Mononuclear cell (primary cell): Measurements from ENCODE around the gene C1QC. TPM values are rescaled to one million over a fixed set of nuclear protein-coding genes. Genes with fewer than 3 reads are reported as not detected.

ENCODE experiments used
- total RNA-seq: library from RNA; depleted of rRNA; stranded (reverse); fragments of >200 nt; gene quantifications from one replicate; pipeline ENCODE4 v1.2.3, GENCODE V29; 2012

The C1QC gene
- total RNA-seq, 1 donor: 0.52 TPM

Other genes with a start within 250 kb of the C1QC start
- gene ZBTB40, start 191.8 kb upstream of the C1QC start, total RNA-seq: 14.8 TPM
- gene EPHA8, start 80.1 kb upstream of the C1QC start, total RNA-seq: not detected
- gene C1QA, start 7.0 kb upstream of the C1QC start, total RNA-seq: 6.1 TPM
- gene C1QB, start 9.6 kb downstream of the C1QC start, total RNA-seq: 2.1 TPM
- gene EPHB2, start 67.2 kb downstream of the C1QC start, total RNA-seq: 1.0 TPM